ENCODE results near the gene MAPK14. TPM values are rescaled to one million over a fixed set of nuclear protein-coding genes. Genes with fewer than 3 reads are reported as not detected.

Gene MAPK14
- total and polyA plus RNA-seq, 4 donors = 16.9 to 82.7 (median 35.9) TPM

DNA sequence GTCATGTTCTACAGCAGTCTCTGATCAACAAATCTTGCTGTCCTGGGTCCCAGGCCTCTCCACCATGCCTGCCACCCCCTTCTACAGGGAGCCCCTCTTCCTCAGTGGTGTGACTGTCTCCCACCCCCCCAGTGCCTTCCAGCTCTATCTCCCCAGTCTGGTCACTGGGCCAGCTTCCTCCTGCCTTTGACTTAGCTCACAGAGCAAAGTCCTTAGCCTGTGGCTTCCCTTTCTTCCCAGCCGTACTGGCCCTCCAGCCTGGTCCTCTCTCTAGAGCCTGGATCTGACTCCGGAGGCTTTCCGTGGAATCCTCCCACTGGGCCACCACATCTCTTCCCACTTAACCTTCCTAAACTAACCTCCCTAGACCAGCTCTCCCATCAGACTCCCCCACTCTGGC, 119.7 kb downstream of the MAPK14 start (continued):
- TF ChIP-seq, protein P1, sequence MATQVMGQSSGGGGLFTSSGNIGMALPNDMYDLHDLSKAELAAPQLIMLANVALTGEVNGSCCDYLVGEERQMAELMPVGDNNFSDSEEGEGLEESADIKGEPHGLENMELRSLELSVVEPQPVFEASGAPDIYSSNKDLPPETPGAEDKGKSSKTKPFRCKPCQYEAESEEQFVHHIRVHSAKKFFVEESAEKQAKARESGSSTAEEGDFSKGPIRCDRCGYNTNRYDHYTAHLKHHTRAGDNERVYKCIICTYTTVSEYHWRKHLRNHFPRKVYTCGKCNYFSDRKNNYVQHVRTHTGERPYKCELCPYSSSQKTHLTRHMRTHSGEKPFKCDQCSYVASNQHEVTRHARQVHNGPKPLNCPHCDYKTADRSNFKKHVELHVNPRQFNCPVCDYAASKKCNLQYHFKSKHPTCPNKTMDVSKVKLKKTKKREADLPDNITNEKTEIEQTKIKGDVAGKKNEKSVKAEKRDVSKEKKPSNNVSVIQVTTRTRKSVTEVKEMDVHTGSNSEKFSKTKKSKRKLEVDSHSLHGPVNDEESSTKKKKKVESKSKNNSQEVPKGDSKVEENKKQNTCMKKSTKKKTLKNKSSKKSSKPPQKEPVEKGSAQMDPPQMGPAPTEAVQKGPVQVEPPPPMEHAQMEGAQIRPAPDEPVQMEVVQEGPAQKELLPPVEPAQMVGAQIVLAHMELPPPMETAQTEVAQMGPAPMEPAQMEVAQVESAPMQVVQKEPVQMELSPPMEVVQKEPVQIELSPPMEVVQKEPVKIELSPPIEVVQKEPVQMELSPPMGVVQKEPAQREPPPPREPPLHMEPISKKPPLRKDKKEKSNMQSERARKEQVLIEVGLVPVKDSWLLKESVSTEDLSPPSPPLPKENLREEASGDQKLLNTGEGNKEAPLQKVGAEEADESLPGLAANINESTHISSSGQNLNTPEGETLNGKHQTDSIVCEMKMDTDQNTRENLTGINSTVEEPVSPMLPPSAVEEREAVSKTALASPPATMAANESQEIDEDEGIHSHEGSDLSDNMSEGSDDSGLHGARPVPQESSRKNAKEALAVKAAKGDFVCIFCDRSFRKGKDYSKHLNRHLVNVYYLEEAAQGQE (IDR thresholded peaks at IDR 0.05) = no peak
- TF ChIP-seq HNF4G (IDR thresholded peaks at IDR 0.05) = no peak
- TF ChIP-seq FOXA2 (IDR thresholded peaks at IDR 0.05) = no peak
- no peak for TF ChIP-seq SP1 (IDR thresholded peaks at IDR 0.05)
- TF ChIP-seq, protein P2, sequence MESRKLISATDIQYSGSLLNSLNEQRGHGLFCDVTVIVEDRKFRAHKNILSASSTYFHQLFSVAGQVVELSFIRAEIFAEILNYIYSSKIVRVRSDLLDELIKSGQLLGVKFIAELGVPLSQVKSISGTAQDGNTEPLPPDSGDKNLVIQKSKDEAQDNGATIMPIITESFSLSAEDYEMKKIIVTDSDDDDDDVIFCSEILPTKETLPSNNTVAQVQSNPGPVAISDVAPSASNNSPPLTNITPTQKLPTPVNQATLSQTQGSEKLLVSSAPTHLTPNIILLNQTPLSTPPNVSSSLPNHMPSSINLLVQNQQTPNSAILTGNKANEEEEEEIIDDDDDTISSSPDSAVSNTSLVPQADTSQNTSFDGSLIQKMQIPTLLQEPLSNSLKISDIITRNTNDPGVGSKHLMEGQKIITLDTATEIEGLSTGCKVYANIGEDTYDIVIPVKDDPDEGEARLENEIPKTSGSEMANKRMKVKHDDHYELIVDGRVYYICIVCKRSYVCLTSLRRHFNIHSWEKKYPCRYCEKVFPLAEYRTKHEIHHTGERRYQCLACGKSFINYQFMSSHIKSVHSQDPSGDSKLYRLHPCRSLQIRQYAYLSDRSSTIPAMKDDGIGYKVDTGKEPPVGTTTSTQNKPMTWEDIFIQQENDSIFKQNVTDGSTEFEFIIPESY (IDR thresholded peaks at IDR 0.05) = no peak
- no peak for TF ChIP-seq GABPA (IDR thresholded peaks at IDR 0.05 in 1 of 2, conservative IDR thresholded peaks at IDR 0.05 in 1 of 2)
- TF ChIP-seq RXRA (IDR thresholded peaks at IDR 0.05) = no peak
- no peak for TF ChIP-seq EGR1 (IDR thresholded peaks at IDR 0.05; ENCODE audit: low read depth in 2 of 2)

- Histone ChIP-seq H3K4me1 (ENCODE audit: control insufficient read depth in 4 of 4, insufficient read depth in 4 of 4, low read length in 3 of 4) (peaks cover 0 to 1% (median 0%) of the 10 kb centered on the region in 4 donors), H3K36me3 (ENCODE audit: control insufficient read depth in 4 of 4, insufficient read depth in 3 of 4, low read depth in 1 of 4, low read length in 3 of 4) (no peaks in the 10 kb centered on the region), H3K9ac (ENCODE audit: low read depth in 1 of 2, low read length in 2 of 2) (no peak overlapping the region), H3K9me3 (ENCODE audit: control insufficient read depth in 4 of 4, low read length in 3 of 4) (peaks cover 0 to 2% (median 0%) of the 10 kb centered on the region in 4 donors), H3K4me3 (ENCODE audit: low read depth in 1 of 3, low read length in 3 of 3) (no peak overlapping the region), H3K27me3 (ENCODE audit: control insufficient read depth in 4 of 4, insufficient read depth in 4 of 4, low read length in 3 of 4) (no peaks in the 10 kb centered on the region), H3K27ac (ENCODE audit: low read depth in 1 of 2, low read length in 2 of 2) (no peak overlapping the region)
- no peak for DNase-seq (ENCODE audit: low spot score)
- TF ChIP-seq SP1 (IDR thresholded peaks at IDR 0.05) (no peak), GABPA (IDR thresholded peaks at IDR 0.05 in 1 of 2, conservative IDR thresholded peaks at IDR 0.05 in 1 of 2) (no peak), RXRA (IDR thresholded peaks at IDR 0.05) (no peak), FOXA2 (IDR thresholded peaks at IDR 0.05) (no peak), JUND (IDR thresholded peaks at IDR 0.05) (no peak), HNF4A (conservative IDR thresholded peaks at IDR 0.05) (no peak)
- TF ChIP-seq, protein P3, sequence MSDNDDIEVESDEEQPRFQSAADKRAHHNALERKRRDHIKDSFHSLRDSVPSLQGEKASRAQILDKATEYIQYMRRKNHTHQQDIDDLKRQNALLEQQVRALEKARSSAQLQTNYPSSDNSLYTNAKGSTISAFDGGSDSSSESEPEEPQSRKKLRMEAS (IDR thresholded peaks at IDR 0.05) = no peak
- TF ChIP-seq, protein P4, sequence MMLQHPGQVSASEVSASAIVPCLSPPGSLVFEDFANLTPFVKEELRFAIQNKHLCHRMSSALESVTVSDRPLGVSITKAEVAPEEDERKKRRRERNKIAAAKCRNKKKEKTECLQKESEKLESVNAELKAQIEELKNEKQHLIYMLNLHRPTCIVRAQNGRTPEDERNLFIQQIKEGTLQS (IDR thresholded peaks at IDR 0.05) = no peak
- TF ChIP-seq, protein P1 (IDR thresholded peaks at IDR 0.05) = no peak
Measured at GRCh38 chr6:36149476-36149875, 121.9 kb downstream of the MAPK14 start.
